DMS153 (cell line): ENCODE measurements around the gene HOXD11.

Experiments used
- DNase-seq: peaks from one replicate; lab custom pipeline; 2025; lab: John Stamatoyannopoulos, UW

HOXD11 gene

DNA sequence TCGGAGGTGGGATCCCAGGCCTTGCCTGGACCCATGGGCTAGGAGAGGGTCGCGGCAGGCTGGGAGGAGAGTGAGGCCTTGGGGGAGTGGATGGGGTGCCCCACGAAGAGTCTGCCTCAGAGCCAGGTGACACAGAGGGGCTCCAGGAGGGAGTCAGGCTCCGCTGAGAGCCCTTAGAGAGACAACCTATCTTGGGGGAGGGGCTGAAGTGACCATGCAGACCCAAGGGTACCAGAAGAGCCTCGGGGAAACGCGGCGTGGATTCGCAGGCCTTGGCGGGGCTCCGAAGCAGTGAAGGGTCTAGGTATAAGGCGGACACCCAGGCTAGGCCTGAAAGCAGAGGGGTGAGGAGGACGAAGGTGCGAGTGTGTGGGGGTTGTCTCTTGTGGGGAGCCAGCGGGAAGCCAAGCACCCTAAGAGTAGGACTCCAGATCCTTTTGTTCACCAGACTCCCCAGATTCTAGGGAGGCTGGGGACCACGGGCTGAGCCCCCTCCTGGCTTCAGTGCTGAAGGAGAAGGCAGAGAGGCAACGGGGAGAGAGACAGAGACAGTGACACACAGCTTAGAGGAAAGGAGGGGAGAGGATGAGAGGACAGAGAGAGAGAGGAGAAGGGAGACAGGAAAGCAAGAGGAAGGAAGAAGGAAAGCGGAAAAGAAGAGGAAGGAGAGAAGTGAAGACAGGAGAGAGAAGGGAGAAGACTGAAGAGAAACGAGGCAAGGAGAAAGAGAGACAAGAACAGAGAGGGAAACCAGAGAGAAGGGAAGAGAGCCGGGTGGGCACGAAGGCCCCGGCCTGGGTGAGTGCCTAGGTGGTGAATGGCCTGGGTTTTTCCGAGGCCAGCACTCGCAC is 1.1 kb upstream of the HOXD11 start:
- DNase-seq = no peak

DNA sequence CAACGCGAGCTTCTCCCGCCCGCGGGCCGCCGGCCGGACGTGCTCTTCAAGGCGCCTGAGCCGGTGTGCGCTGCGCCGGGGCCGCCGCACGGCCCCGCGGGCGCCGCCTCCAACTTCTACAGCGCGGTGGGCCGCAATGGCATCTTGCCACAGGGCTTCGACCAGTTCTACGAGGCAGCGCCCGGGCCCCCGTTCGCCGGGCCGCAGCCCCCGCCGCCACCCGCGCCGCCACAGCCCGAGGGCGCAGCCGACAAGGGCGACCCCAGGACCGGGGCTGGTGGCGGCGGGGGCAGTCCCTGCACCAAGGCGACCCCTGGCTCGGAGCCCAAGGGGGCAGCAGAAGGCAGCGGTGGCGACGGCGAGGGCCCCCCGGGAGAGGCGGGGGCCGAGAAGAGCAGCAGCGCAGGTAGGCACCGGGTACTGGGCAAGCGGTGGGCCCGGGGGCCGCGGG is 676 bp downstream of the HOXD11 start:
- no peak for DNase-seq

DNA sequence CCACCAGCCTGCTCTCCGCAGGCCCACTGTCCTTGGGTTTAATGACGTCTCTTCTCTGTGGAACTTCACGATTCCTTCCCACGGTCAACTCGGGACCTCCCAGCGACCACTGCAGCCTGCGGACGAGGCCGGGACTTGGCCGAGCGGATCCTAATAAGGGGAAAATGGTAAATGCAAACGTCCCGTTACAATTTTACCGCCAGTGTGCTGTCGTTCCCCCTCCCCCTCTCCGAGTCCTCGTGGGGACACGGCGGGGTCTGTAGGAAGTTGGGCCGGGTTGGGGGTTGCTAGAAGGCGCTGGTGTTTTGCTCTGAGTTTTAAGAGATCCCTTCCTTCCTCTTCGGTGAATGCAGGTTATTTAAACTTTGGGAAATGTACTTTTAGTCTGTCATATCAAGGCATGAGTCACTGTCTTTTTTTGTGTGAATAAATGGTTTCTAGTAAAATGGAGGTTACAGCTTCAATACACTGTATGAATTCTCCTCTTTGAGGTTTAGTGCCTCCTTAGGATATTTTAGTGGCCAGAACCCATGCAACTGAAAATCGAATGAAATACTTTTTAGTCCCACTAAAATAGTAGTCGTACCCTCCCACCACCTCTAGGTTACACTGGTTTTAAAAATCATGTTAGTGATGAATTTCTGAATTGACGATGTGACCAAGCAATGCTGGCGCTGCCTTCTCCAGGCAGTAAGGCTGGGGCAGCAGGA is 2.3 kb downstream of the HOXD11 start:
- no peak for DNase-seq

DNA sequence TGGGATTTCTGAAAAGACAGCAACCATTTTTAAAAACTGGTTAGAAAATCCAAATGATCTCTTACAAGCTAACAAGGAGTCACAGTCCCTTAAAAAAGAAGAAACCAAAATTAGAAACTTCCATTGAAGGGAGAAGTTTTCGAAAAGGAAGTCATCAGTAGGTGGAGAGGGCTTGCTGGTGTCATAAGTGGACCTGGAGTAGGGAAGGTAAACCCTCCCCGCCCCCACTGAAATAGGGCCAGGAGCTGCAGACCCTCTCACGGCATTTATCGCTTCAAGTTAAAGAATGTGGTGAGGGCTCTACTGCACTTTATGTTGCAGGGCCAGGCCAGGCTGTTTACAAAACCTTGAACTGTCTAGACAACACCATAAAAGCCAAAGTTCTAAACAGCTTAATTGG is 2.9 kb downstream of the HOXD11 start:
- no peak for DNase-seq

DNA sequence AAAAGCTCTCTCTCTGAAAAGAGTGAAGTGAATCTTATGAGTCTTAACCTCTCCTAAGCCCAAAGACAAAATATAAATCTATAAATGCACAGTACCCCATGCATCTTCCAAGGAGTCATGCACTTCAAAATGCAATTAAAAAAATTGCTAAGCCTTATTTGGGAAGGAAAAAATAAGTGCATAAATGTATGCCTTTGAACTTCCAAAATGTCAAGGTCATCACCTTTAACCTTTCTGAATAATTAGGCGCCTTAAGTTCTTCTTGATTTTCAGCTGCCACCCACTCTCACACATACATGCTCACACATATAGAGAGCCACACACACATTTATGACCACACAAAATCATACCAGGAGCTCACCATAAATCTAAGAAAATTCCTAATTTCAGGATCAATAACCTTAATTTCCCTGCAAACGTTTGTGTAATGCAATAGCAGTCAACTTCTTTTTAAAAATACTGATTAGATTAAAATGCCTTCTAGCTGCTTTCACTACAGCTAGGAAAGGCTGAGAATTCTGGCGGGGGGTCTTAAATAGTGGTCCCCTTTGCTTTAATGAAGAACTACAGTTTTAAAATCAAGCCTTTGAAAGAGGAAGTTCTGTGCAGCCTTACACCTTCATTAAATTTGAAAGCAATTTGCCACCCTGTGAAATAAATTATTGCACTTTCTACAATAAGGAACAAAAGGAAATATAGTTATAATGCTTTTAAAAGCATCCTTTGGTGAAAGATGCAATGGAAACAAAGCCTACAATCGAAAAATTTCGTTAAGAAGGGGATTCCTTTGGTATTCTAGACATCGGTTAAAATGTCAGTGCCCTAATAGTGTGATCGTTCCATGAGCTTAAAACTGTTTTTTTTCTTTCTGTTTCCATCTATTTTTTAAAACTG is 3.6 kb downstream of the HOXD11 start:
- DNase-seq = no peak

DNA sequence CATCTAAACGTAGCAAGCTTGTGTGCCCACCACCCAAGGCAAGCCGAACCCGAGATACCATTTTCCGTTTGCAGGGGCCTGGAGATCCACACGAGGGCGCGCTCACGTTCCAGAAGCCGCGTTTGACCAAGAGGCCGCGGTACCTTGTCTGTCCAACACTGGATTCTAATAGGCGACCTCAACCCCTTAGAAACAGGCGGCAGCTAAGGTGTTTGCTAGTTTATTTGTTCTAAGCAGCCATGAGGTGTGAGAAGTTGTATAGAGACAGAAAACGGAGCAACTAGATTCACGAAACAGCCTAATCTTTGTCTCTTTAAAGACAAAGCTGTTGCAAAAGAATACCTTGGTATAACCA is 4.2 kb downstream of the HOXD11 start:
- DNase-seq = peak; percentile 83

DNA sequence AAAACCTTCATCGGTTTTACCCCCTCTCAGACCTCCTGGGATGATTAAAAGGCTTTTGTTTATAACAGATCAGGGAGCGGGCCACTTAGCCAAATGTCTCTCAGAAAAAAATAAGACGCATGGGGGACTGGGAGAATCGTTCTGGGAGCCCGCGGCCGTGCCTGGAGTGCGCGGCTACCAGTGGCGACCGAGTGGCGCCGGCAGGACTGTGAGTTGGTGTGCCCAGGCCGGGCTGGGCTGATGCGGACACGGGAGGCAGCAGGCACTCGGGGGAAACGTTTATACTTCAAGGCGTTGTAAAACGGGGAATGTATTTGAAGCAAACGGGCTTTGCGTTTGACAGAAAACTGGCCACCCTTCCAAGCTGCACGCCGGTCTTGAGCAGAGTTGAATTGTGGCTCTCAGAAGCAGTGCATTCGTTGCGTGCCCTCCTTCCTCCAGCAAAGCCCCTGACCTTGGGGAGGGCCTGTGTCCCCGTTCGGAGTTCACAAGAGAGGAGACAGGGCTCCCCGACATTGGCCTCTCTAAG is 4.8 kb downstream of the HOXD11 start:
- no peak for DNase-seq

DNA sequence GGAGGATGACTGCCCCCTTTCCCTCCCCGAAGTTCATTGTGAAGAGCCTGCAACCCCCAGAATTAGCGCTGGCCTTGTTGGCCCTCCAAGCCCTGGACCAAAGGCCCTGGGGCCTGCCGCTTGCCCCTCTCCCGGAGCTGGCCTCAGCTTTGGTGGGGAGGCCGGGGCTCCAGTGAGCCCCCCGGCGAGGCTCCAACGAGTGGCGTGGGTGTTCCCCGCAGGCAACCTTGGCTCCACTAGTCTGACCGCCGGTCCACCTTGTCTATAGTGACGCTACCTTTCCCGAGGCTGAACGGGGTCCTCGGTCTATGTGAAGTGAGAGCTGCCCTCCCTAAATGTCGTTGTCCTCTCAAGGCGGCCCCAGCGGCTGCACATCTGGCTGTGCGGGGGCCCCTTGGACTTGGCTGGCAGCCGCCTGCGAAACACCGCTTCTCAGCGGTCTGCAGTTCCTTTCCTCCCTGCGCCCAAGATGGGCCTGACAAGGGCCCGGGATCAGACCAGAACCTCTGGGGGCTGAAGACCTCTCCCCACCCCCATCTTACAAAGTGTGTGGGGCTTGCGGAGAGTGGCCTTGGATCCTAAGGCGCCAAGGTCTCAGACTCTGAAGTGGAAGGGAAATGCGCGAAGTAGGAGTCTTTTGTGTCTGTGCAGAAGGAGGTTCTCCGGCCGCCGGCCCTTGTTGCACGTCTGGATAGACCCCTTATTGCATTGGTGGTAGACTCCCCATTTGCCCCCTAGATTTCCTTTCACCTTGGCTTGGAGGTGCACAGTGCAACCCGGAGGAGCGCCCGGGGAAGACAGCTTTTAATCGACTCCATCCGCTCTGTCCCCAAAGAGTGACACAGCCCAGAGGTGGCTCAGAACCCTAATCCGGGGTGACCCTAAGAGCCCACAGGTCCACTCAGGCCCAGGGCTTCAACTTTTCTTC is 5.6 kb downstream of the HOXD11 start:
- DNase-seq = no peak

DNA sequence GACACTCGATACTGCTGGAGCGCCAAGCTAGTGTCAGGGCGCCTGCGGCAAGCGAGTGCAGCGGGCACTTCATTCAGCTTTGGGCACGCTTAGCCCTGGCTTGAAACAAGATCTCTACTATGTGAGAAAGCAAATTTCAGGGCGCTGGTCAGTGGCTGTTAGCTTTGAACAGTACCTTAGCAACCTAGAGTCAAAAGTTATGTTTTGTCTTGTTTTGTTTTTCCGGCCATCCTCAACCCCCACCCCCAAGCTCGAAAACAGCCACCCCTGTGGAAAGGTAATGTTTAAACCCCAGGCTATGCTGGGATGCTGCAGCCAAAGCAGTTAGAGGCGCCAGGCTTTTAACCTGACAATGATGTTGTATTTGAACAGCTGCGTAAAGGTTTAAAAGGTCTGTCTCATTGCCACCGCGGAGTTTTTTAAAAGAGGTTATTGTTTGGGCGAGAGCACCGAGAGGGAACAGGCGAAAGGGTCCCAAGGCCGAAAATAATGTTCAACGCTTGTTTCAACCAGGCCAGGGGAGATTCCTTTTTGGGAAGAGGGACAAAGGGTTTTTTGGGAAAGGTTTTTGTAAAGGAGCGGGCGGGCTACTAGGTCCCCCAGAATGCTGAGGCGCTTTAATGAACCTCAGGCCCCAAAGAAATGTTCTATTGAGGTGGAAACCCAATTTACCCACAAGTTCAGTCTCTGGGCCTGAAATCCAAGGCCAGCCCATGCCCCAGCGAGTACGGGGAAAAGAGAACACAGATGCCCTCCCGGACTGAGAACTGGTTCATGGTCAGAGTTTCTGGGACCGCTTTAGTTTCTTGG is 7.2 kb downstream of the HOXD11 start:
- peak; percentile 99 for DNase-seq

DNA sequence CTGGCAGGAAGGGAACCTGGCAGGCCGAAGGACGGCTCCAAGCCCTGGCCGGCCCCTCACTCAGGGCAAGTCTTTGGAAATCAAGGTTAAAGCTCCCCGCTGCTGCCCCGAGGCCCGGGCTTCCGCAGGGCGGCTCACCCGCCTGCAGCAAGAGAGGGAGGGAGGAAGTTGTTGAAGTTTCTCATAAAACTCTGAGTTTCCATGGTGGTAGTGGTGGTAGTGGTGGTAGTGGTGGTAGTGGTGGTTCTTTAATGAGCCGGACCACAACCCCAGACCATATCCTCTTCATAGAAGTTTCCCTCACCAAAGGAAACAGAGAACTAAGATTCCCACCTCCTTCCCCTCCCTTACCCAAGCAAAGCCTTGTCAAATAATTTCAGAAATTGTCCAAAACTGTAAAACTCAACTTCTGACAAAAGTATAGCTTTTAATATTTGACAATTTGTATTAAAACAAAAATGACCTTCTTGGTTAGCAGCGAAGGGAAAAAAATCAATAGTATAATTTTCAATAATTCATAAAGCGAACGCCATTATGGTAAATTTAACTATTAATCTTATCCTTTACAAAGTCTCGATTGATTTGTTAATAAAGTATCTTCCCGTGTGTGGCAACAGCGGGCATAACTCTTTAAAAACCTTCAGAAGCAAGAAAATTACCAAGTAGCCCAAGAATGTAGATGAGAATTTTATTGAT is 8.0 kb downstream of the HOXD11 start:
- no peak for DNase-seq

DNA sequence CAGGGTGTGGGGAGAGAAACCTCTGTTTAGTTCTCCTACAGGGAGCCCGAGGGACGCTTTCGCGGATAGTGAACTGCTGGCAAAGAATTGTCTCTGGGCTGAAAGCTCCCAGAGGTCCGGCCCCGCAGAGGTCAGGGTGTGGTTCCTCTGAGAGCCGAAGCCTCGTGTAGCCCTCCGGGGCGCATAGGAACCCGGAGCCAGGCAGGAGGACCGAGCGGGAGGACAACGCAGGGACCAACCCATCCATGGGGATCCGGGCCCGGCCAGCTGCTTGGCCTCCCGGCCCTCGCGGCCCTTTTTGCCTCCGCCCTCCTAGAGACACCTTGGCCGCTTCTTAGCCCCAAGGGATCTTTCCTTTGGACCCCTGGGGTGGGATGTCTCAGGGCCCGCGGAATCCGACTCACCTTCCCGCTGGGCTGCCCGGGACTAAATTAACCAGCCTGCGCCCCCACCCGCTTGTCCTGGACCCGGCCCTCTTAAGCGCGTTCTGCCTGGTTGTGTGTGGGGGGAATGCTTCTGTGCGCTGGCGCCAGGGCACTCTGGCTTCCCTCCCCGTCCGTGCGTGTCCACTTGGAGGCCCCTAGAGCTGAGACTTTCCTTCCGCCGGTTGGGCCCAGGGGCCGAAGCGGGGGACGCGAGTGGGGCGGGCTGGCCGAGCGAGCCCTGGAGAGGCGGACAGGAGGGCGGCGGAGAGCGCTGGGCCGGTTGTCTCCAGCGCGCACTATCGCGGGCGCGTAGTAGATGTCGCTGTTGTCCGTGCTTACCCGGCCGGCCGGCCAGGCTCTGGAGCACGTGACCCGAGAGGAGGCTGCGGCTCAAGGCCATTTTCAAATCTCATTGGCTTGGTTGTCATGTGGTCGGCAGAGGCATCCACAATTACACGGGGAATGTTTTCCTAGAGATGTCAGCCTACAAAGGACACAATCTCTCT is 9.1 kb downstream of the HOXD11 start, which contains the start of gene HOXD10:
HOXD10 (plus strand) TSS at position 896 of the 931 bp plus-strand sequence. CDS start 56 bp downstream, outside the sequence.
- peak; percentile 94 for DNase-seq

DNA sequence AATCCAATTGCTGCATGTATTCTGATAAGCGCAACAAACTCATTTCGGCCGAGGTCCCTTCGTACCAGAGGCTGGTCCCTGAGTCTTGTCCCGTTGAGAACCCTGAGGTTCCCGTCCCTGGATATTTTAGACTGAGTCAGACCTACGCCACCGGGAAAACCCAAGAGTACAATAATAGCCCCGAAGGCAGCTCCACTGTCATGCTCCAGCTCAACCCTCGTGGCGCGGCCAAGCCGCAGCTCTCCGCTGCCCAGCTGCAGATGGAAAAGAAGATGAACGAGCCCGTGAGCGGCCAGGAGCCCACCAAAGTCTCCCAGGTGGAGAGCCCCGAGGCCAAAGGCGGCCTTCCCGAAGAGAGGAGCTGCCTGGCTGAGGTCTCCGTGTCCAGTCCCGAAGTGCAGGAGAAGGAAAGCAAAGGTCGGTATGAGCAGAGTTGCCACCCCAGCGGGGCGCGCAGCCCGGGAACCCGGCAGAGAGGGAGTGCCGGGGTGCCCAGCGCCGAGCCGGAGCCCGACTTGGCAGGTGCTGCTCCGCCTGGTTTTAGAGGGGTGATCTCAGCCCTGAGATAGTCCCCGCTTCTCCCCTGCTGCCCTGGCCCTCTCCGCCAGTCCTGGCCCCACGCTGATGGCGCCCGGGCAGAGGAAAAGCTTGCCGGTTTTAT is 10.2 kb downstream of the HOXD11 start:
- DNase-seq = no peak

DNA sequence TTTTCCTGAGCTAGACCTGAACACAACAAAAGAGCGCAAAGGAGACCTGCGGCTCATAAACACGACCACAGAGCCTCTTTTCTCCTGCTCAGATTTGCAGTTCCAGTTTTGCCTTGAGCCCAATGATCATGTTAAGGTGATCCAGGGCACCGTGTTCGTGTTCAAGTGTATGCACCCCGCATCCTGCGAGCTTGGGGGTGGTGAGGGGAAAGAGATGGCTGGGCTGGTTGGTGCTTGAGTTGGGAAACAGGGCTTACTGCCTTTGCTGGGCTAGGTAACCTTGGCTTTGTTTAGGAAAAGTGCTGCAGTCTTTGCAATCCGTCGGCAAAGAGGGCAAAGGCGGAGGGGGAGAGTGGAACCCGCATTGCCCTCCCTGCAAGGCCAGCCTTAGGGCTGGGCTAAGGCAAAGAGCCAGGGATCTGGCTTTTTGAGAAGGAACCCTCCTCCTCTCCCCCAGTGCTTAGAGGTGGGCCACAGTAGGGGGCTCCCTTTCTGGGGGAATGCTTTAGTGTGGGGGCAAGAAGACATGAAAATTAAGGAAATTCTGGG is 10.8 kb downstream of the HOXD11 start:
- no peak for DNase-seq

DNA sequence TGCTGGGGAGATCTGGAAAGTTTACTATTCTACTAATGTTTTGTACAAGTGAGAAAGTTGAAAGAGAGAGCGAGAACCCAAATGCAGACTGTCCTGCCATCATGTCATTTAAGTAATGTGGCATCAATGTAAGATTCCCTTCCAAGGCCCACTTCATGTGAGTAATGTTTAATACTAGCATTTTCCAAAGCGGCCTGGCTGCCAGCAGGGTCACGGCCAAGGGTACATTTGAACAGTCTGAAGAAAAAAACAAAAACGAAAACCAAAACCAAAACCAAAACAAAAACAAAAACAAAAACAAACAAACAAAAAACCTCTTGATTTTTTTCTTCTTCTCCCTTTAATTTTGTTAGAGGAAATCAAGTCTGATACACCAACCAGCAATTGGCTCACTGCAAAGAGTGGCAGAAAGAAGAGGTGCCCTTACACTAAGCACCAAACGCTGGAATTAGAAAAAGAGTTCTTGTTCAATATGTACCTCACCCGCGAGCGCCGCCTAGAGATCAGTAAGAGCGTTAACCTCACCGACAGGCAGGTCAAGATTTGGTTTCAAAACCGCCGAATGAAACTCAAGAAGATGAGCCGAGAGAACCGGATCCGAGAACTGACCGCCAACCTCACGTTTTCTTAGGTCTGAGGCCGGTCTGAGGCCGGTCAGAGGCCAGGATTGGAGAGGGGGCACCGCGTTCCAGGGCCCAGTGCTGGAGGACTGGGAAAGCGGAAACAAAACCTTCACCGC is 11.7 kb downstream of the HOXD11 start:
- DNase-seq = peak; percentile 90

DNA sequence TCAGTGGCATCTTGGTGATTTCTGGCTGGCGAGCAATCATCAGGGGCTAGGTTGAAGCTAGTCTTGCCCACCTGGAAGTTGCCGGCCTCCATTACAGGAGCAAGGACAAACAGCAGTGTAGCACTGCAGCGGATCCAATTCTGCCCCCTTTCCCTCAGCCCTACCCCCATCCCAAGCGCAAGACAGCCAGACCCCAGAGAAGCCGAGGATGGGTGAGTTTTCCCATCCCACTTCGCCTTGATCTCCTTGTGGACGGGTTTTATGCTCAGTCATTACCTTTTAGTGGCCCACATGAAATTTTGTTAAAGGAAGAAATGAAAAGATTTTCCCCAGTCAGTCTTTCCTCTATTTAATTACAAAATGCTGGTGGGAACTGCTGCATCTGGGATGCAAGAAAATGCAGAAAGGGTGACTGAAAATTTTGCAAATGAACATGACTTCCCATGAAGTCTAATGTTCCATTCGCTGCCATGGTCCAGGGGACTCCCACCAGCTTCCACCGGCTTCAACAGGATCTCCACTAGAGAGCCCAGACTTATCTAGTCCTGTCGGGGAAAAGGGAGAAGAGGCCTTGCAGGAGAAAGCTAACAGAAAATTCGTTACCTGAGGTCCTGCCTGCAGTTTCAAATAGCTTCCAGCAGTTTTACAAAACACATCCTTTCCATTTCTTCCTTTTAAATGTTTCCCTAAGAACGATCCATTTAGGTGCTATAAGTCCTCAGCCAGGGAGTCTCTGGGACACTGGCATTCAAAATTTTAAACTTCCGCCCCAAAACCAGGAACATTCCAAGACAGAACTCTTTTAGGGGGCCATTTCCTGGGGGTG is 13.5 kb downstream of the HOXD11 start:
- no peak for DNase-seq
